SK-N-SH treated with all-trans-retinoic acid at 6 μM for 48 hours (cell line): ENCODE measurements around the gene RGL1.

Experiments used
- ARNTL ChIP-seq: fragments of 450-650 bp; formaldehyde crosslinking; IDR thresholded peaks from 2 replicates; pipeline ENCODE4 v1.5.0; 2020; ENCODE audit warnings: low read depth, mild to moderate bottlenecking, moderate library complexity, borderline replicate concordance
- BACH2 ChIP-seq: fragments of 250-450 bp; sonication (Bioruptor Pico); IDR thresholded peaks from 2 replicates; pipeline ENCODE4 v1.9.0; 2021; ENCODE audit warnings: mild to moderate bottlenecking, borderline replicate concordance
- PPARA ChIP-seq: fragments of 250-450 bp; sonication (Bioruptor Pico); IDR thresholded peaks from 2 replicates; pipeline ENCODE4 v1.5.0; 2020; ENCODE audit warnings: mild to moderate bottlenecking, borderline replicate concordance
- RARB ChIP-seq: fragments of 250-450 bp; sonication (Bioruptor Pico); IDR thresholded peaks from 2 replicates; pipeline ENCODE4 v1.8.0; 2021; ENCODE audit warnings: mild to moderate bottlenecking, moderate library complexity
- TCF4 ChIP-seq: fragments of 250-450 bp; sonication (Bioruptor Pico); IDR thresholded peaks from 2 replicates; pipeline ENCODE4 v1.8.0; 2021; ENCODE audit warnings: mild to moderate bottlenecking, moderate library complexity, borderline replicate concordance
- TOX ChIP-seq: fragments of 250-450 bp; sonication (Bioruptor Pico); IDR thresholded peaks from 2 replicates; pipeline ENCODE4 v1.8.0; 2021; ENCODE audit warnings: mild to moderate bottlenecking, moderate library complexity, borderline replicate concordance
- ZC3H10 ChIP-seq: fragments of 250-450 bp; sonication (Bioruptor Pico); IDR thresholded peaks from 2 replicates; pipeline ENCODE4 v1.5.1; 2021; ENCODE audit warnings: mild to moderate bottlenecking, moderate library complexity
- ZFP30 ChIP-seq: fragments of 450-650 bp; formaldehyde crosslinking; IDR thresholded peaks from 2 replicates; pipeline ENCODE4 v1.5.0; 2022; ENCODE audit warnings: mild to moderate bottlenecking, moderate library complexity
- ZNF565 ChIP-seq: fragments of 450-650 bp; formaldehyde crosslinking; conservative IDR thresholded peaks from 2 replicates; pipeline ENCODE4 v1.5.0; 2020; ENCODE audit warnings: low read depth, mild to moderate bottlenecking, moderate library complexity
- ZNF70 ChIP-seq: fragments of 450-650 bp; formaldehyde crosslinking; IDR thresholded peaks from 2 replicates; pipeline ENCODE4 v1.5.0; 2020; ENCODE audit warnings: mild to moderate bottlenecking, moderate library complexity
- TF ChIP-seq, protein P1 (sequence below): fragments of 250-450 bp; sonication (Bioruptor Pico); IDR thresholded peaks from 2 replicates; pipeline ENCODE4 v1.5.1; 2020; ENCODE audit warnings: low read depth, mild to moderate bottlenecking, moderate library complexity
- TF ChIP-seq, protein P2 (sequence below): fragments of 250-450 bp; sonication (Bioruptor Pico); IDR thresholded peaks from 2 replicates; pipeline ENCODE4 v1.8.0; 2020; ENCODE audit warnings: mild to moderate bottlenecking, moderate library complexity, borderline replicate concordance

DNA sequence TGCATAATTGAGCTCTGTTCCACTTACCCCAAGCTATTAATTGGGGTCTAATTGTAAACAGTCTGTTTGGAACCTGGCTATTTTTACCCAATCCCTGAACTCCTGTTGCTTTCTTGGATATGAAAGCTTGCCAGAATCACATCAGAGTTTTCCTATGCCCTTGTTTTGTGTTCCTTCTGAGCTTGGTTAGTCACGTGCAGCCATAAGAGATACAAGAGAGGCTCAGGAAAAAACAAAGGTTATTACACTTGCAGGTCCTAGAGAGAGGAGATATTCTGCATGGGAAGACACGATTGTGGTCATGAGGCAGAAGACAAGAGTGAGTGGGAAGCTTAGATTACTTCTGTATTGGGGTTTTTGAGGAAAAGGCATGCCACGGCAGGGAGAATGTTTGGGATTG lies 46.0 kb upstream of the RGL1 start:
- TF ChIP-seq RARB (CRISPR knock-in tag) (no peak), ZC3H10 (CRISPR knock-in tag) (no peak), ARNTL (CRISPR knock-in tag) (no peak), TOX (CRISPR knock-in tag) (no peak), BACH2 (no peak), PPARA (no peak), TCF4 (no peak), ZNF70 (CRISPR knock-in tag) (no peak), ZFP30 (CRISPR knock-in tag) (no peak), ZNF565 (CRISPR knock-in tag) (no peak)
- TF ChIP-seq, protein P1, sequence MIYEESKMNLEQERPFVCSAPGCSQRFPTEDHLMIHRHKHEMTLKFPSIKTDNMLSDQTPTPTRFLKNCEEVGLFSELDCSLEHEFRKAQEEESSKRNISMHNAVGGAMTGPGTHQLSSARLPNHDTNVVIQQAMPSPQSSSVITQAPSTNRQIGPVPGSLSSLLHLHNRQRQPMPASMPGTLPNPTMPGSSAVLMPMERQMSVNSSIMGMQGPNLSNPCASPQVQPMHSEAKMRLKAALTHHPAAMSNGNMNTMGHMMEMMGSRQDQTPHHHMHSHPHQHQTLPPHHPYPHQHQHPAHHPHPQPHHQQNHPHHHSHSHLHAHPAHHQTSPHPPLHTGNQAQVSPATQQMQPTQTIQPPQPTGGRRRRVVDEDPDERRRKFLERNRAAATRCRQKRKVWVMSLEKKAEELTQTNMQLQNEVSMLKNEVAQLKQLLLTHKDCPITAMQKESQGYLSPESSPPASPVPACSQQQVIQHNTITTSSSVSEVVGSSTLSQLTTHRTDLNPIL (CRISPR knock-in tag), result no peak
- TF ChIP-seq, protein P2, sequence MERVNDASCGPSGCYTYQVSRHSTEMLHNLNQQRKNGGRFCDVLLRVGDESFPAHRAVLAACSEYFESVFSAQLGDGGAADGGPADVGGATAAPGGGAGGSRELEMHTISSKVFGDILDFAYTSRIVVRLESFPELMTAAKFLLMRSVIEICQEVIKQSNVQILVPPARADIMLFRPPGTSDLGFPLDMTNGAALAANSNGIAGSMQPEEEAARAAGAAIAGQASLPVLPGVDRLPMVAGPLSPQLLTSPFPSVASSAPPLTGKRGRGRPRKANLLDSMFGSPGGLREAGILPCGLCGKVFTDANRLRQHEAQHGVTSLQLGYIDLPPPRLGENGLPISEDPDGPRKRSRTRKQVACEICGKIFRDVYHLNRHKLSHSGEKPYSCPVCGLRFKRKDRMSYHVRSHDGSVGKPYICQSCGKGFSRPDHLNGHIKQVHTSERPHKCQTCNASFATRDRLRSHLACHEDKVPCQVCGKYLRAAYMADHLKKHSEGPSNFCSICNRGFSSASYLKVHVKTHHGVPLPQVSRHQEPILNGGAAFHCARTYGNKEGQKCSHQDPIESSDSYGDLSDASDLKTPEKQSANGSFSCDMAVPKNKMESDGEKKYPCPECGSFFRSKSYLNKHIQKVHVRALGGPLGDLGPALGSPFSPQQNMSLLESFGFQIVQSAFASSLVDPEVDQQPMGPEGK (CRISPR knock-in tag), result no peak
